GM23338 (cell line): ENCODE measurements around the gene ARG2.

Experiments
- CTCF ChIP-seq, 2 experiments: fragments of 200-600 bp in 1 of 2; sonication (generic) in 1 of 2; conservative IDR thresholded peaks; 2 replicates each; pipeline versions ENCODE4 v1.5.1 to v1.6.1; 2016 to 2017; ENCODE audit warnings: antibody characterized with exemption in 2 of 2, low read depth in 2 of 2, mild to moderate bottlenecking in 2 of 2, moderate library complexity in 1 of 2
- EZH2phosphoT487 ChIP-seq: fragments of 200-600 bp; sonication (generic); IDR thresholded peaks from one replicate; pipeline ENCODE4 v1.8.1; 2018; ENCODE audit warnings: antibody characterized with exemption; ENCODE audit not compliant: unreplicated experiment
- POLR2AphosphoS5 ChIP-seq: IDR thresholded peaks from 2 replicates; pipeline ENCODE4 v1.6.1; 2016; ENCODE audit warnings: antibody characterized with exemption, low read depth
- TF ChIP-seq, protein P1 (sequence below): IDR thresholded peaks from one replicate; pipeline ENCODE4 v1.6.1; 2018; ENCODE audit warnings: antibody characterized with exemption; ENCODE audit not compliant: unreplicated experiment

GRCh38 chr14:67683842-67684241 lies 64.1 kb downstream of the ARG2 start:
- TF ChIP-seq CTCF (conservative IDR thresholded peaks at IDR 0.05; ENCODE audit: low read depth in 2 of 2) (no peak), POLR2AphosphoS5 (no peak), EZH2phosphoT487 (no peak)
- TF ChIP-seq, protein P1, sequence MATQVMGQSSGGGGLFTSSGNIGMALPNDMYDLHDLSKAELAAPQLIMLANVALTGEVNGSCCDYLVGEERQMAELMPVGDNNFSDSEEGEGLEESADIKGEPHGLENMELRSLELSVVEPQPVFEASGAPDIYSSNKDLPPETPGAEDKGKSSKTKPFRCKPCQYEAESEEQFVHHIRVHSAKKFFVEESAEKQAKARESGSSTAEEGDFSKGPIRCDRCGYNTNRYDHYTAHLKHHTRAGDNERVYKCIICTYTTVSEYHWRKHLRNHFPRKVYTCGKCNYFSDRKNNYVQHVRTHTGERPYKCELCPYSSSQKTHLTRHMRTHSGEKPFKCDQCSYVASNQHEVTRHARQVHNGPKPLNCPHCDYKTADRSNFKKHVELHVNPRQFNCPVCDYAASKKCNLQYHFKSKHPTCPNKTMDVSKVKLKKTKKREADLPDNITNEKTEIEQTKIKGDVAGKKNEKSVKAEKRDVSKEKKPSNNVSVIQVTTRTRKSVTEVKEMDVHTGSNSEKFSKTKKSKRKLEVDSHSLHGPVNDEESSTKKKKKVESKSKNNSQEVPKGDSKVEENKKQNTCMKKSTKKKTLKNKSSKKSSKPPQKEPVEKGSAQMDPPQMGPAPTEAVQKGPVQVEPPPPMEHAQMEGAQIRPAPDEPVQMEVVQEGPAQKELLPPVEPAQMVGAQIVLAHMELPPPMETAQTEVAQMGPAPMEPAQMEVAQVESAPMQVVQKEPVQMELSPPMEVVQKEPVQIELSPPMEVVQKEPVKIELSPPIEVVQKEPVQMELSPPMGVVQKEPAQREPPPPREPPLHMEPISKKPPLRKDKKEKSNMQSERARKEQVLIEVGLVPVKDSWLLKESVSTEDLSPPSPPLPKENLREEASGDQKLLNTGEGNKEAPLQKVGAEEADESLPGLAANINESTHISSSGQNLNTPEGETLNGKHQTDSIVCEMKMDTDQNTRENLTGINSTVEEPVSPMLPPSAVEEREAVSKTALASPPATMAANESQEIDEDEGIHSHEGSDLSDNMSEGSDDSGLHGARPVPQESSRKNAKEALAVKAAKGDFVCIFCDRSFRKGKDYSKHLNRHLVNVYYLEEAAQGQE = no peak
